ENCODE measurements around the gene ADPRH.

DNA sequence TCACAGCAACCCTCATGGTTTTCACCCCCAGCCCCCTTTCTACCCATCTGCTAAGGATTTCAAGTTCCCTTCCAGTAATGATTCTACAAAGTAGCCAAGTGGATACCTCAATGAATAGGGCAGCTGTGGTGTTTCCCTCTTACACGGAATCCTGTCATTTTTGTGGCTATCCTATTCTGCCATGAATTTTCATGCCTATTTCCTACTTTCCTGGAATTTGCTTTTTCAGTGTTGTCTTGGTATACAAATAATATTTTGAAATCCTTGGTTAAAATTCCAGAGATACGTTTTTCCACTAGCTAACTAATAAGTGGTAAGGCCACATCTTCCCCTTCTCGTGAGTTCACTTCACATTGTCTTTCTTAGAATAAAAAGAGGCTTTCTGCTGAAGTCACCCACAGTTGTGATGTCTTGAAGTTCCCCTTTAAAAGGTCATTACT is 7.5 kb downstream of the ADPRH start:
- TF ChIP-seq POLR2A (IDR thresholded peaks at IDR 0.05), result no peak
- TF ChIP-seq, protein P1, sequence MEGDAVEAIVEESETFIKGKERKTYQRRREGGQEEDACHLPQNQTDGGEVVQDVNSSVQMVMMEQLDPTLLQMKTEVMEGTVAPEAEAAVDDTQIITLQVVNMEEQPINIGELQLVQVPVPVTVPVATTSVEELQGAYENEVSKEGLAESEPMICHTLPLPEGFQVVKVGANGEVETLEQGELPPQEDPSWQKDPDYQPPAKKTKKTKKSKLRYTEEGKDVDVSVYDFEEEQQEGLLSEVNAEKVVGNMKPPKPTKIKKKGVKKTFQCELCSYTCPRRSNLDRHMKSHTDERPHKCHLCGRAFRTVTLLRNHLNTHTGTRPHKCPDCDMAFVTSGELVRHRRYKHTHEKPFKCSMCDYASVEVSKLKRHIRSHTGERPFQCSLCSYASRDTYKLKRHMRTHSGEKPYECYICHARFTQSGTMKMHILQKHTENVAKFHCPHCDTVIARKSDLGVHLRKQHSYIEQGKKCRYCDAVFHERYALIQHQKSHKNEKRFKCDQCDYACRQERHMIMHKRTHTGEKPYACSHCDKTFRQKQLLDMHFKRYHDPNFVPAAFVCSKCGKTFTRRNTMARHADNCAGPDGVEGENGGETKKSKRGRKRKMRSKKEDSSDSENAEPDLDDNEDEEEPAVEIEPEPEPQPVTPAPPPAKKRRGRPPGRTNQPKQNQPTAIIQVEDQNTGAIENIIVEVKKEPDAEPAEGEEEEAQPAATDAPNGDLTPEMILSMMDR (IDR thresholded peaks at IDR 0.05), result no peak

Measured in thyroid gland (tissue), 4 donors.